IPS-18a (cell line): ENCODE data around the gene MAD1L1.

Experiments
- H3K27ac ChIP-seq: one replicate; pipeline ENCODE4 v1.5.1; 2013; ENCODE audit warnings: low read length
- H3K27me3 ChIP-seq: one replicate; pipeline ENCODE4 v1.6.1; 2013; ENCODE audit warnings: mild to moderate bottlenecking, low read length; ENCODE audit not compliant: control insufficient read depth, insufficient read depth
- H3K36me3 ChIP-seq: one replicate; pipeline ENCODE4 v1.6.1; 2013; ENCODE audit warnings: low read depth, low read length; ENCODE audit not compliant: control insufficient read depth
- H3K4me1 ChIP-seq: one replicate; pipeline ENCODE4 v1.6.1; 2013; ENCODE audit warnings: low read depth, low read length; ENCODE audit not compliant: control insufficient read depth
- H3K4me3 ChIP-seq: one replicate; pipeline ENCODE4 v1.5.1; 2013; ENCODE audit warnings: low read length
- H3K9ac ChIP-seq: one replicate; pipeline ENCODE4 v1.6.1; 2013; ENCODE audit warnings: mild to moderate bottlenecking, low read length, moderate library complexity
- H3K9me3 ChIP-seq: one replicate; pipeline ENCODE4 v1.6.1; 2013; ENCODE audit warnings: low read depth, low read length; ENCODE audit not compliant: control insufficient read depth

MAD1L1 gene

GRCh38 chr7:2032876-2033407 is 199.8 kb downstream of the MAD1L1 start:
- no peaks in the 10 kb centered on the region for H3K9me3 ChIP-seq
- no peak overlapping the region for H3K4me3 ChIP-seq
- no peak overlapping the region for H3K9ac ChIP-seq
- no peaks in the 10 kb centered on the region for H3K4me1 ChIP-seq
- H3K27me3 ChIP-seq: no peaks in the 10 kb centered on the region
- no peaks in the 10 kb centered on the region for H3K36me3 ChIP-seq
- H3K27ac ChIP-seq: no peak overlapping the region

GRCh38 chr7:2032030-2032875 is 200.5 kb downstream of the MAD1L1 start:
- no peak overlapping the region for H3K9ac ChIP-seq
- H3K4me1 ChIP-seq: no peaks in the 10 kb centered on the region
- H3K27ac ChIP-seq: no peak overlapping the region
- H3K9me3 ChIP-seq: no peaks in the 10 kb centered on the region
- H3K27me3 ChIP-seq: no peaks in the 10 kb centered on the region
- no peaks in the 10 kb centered on the region for H3K36me3 ChIP-seq
- no peak overlapping the region for H3K4me3 ChIP-seq

- no peaks in the 10 kb centered on the region for H3K4me1 ChIP-seq
- H3K36me3 ChIP-seq: no peaks in the 10 kb centered on the region
- no peaks in the 10 kb centered on the region for H3K9me3 ChIP-seq
- no peak overlapping the region for H3K9ac ChIP-seq
- no peak overlapping the region for H3K4me3 ChIP-seq
- no peaks in the 10 kb centered on the region for H3K27me3 ChIP-seq
- no peak overlapping the region for H3K27ac ChIP-seq
These were observed 201.3 kb downstream of the MAD1L1 start for GRCh38 chr7:2031451-2031845.

- Histone ChIP-seq H3K4me3 (no peak overlapping the region), H3K9me3 (no peaks in the 10 kb centered on the region), H3K36me3 (no peaks in the 10 kb centered on the region), H3K27me3 (no peaks in the 10 kb centered on the region), H3K4me1 (no peaks in the 10 kb centered on the region), H3K9ac (no peak overlapping the region), H3K27ac (no peak overlapping the region)
These were observed 202.0 kb downstream of the MAD1L1 start for GRCh38 chr7:2030475-2031450.

- Histone ChIP-seq H3K27ac (no peak overlapping the region), H3K4me1 (no peaks in the 10 kb centered on the region), H3K36me3 (no peaks in the 10 kb centered on the region), H3K4me3 (no peak overlapping the region), H3K9ac (no peak overlapping the region), H3K27me3 (no peaks in the 10 kb centered on the region), H3K9me3 (peaks cover 6% of the 10 kb centered on the region)
These were observed 202.8 kb downstream of the MAD1L1 start for GRCh38 chr7:2029936-2030335.

DNA sequence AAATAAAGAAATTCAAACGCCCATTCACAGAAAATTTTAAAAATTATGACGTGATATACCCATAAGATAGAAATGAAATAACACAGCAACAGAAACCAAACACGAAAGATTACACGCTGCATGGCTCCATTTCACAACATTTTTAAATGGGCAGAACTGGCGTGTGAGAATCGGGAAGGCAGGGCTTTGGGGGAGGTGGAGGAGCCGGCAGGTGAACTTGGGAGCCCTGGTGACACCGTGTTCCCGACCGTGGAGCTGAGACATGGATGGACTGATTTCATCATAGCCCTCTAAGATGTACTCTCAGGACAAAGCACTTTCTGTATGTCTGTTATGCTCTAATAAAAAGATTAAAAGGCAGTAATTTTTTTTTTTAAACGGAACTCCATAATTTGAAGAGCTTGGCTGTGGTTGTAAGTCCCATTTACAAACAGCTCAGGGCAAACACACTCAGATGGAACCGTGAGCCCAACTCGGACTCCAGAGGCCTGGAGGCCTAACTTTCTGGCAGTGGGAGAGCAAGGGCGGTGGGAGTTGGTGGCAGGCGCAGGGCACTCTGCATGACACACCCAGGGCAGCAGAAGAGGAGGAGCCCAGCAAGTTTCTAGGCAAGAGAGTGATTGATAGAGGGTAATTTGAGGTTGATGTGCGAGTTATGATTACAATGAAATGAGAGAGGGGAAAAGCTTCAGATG is 203.4 kb downstream of the MAD1L1 start:
- Histone ChIP-seq H3K27ac (no peak overlapping the region), H3K36me3 (no peaks in the 10 kb centered on the region), H3K4me3 (no peak overlapping the region), H3K9me3 (peaks cover 6% of the 10 kb centered on the region), H3K27me3 (no peaks in the 10 kb centered on the region), H3K9ac (no peak overlapping the region), H3K4me1 (no peaks in the 10 kb centered on the region)

DNA sequence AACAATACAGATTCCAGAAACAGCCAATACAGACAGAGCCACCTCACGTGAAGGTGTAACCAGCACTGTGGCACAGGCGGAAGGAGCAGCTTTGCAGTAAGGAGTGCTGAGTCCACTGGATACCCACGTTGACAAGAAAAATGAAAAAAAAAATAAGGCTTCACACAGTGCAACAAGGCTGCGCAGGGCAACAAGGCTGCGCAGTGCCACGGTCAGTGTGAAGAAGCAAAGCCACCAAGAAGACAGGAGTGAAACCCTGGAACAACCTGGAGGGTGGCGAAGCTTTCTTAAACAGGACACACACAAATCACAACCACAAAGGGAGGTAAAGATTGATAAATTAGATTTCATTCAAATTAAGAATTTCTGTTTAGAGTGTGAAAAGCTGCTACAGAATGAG is 204.0 kb downstream of the MAD1L1 start:
- H3K36me3 ChIP-seq: no peaks in the 10 kb centered on the region
- peaks cover 6% of the 10 kb centered on the region for H3K9me3 ChIP-seq
- no peak overlapping the region for H3K9ac ChIP-seq
- no peak overlapping the region for H3K4me3 ChIP-seq
- H3K27me3 ChIP-seq: no peaks in the 10 kb centered on the region
- no peaks in the 10 kb centered on the region for H3K4me1 ChIP-seq
- H3K27ac ChIP-seq: no peak overlapping the region

DNA sequence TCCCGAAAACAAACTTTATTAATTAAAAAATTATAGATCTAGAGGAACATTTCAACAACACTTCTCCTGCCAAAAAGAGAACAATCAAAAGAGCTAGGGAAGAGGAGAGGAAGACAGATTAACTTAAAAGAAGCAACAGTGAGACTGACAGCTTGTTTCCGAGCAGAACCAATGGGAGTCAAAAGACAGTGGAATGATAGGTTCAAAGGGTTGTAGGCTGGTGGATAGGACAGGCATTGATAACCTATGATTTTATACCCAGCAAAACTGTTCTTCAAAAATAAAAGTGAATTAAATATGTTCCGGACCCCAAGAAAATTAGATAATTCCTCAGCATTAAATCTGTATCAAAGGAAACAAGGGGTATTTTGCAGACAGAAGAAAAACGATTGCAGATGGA is 207.6 kb downstream of the MAD1L1 start:
- no peak overlapping the region for H3K9ac ChIP-seq
- H3K9me3 ChIP-seq: peaks cover 6% of the 10 kb centered on the region
- H3K4me1 ChIP-seq: peaks cover 3% of the 10 kb centered on the region
- H3K36me3 ChIP-seq: no peaks in the 10 kb centered on the region
- H3K27ac ChIP-seq: no peak overlapping the region
- H3K27me3 ChIP-seq: no peaks in the 10 kb centered on the region
- H3K4me3 ChIP-seq: no peak overlapping the region

- Histone ChIP-seq H3K4me1 (peaks cover 3% of the 10 kb centered on the region), H3K9me3 (peaks cover 6% of the 10 kb centered on the region), H3K27ac (no peak overlapping the region)
These were observed 208.2 kb downstream of the MAD1L1 start for GRCh38 chr7:2024567-2024918.

GRCh38 chr7:2023877-2024566 is 208.7 kb downstream of the MAD1L1 start:
- Histone ChIP-seq H3K4me3 (no peak overlapping the region), H3K9me3 (peaks cover 6% of the 10 kb centered on the region), H3K9ac (no peak overlapping the region), H3K27me3 (no peaks in the 10 kb centered on the region), H3K27ac (no peak overlapping the region), H3K4me1 (peaks cover 3% of the 10 kb centered on the region), H3K36me3 (no peaks in the 10 kb centered on the region)

More at GRCh38 chr7:2024567-2024918, 208.2 kb downstream of the MAD1L1 start:
- Histone ChIP-seq H3K36me3 (no peaks in the 10 kb centered on the region), H3K4me3 (no peak overlapping the region), H3K9ac (no peak overlapping the region), H3K27me3 (no peaks in the 10 kb centered on the region)
